GM21360 (cell line): ENCODE data around the gene ZG16.
"Not testable (repeated sequence)": the region's sequence is repeated elsewhere in the genome, so short reads cannot be mapped to it uniquely, and the experiment has no call there.

Experiments used
- ATAC-seq: cut with Tn5 transposase; IDR thresholded peaks from one replicate; pipeline ENCODE4 v1.9.1; 2021; ENCODE audit warnings: mild to moderate bottlenecking, moderate library complexity; ENCODE audit not compliant: unreplicated experiment

ZG16 gene

GRCh38 chr16:29777576-29778350 lies at the start of gene ZG16:
ZG16 (plus strand) TSS chr16:29778256; CDS start chr16:29779267, 1,011 bp downstream.
- ATAC-seq = no peak

GRCh38 chr16:29729116-29729521 lies 48.9 kb upstream of the ZG16 start:
- ATAC-seq = no peak

GRCh38 chr16:29730649-29731048 lies 47.4 kb upstream of the ZG16 start:
- no peak for ATAC-seq

- ATAC-seq = peak; percentile 50
Measured at GRCh38 chr16:29731768-29732601, 46.1 kb upstream of the ZG16 start.

- ATAC-seq = no peak
Measured at GRCh38 chr16:29734786-29735185, 43.3 kb upstream of the ZG16 start.

- ATAC-seq = no peak
Measured at GRCh38 chr16:29736112-29736511, 41.9 kb upstream of the ZG16 start.

- ATAC-seq = no peak
Measured at GRCh38 chr16:29736764-29737163, 41.3 kb upstream of the ZG16 start.

GRCh38 chr16:29737713-29738112 lies 40.3 kb upstream of the ZG16 start:
- no peak for ATAC-seq

GRCh38 chr16:29738514-29738913 lies 39.5 kb upstream of the ZG16 start:
- ATAC-seq = no peak

GRCh38 chr16:29739927-29740629 lies 38.0 kb upstream of the ZG16 start:
- ATAC-seq = not testable (repeated sequence)

GRCh38 chr16:29740630-29741015 lies 37.4 kb upstream of the ZG16 start:
- ATAC-seq = not testable (repeated sequence)

GRCh38 chr16:29742683-29743275 lies 35.3 kb upstream of the ZG16 start:
- no peak for ATAC-seq

GRCh38 chr16:29743475-29743826 lies 34.6 kb upstream of the ZG16 start:
- ATAC-seq = no peak

- ATAC-seq = no peak
Measured at GRCh38 chr16:29743827-29744531, 34.1 kb upstream of the ZG16 start.

- ATAC-seq = no peak
Measured at GRCh38 chr16:29744541-29745101, 33.4 kb upstream of the ZG16 start.

GRCh38 chr16:29745121-29745852 lies 32.8 kb upstream of the ZG16 start:
- peak; percentile 41 for ATAC-seq

GRCh38 chr16:29745853-29746345 lies 32.2 kb upstream of the ZG16 start, which contains the start of gene C16orf54:
C16orf54 (minus strand) TSS chr16:29745990; CDS start chr16:29744951, 1,039 bp downstream.
- peak; percentile 61 for ATAC-seq

- not testable (repeated sequence) for ATAC-seq
Measured at GRCh38 chr16:29746518-29746917, 31.5 kb upstream of the ZG16 start.
